Esophagus squamous epithelium (tissue), 5 donors: Measurements from ENCODE around the gene MEGF6. TPM values are rescaled to one million over a fixed set of nuclear protein-coding genes. Genes with fewer than 3 reads are reported as not detected.

Experiments used
- DNase-seq: peaks from one replicate; lab custom pipeline; 2025; lab: John Stamatoyannopoulos, UW
- H3K27ac ChIP-seq, 4 donors: fragments of 200-600 bp; sonication (generic); one replicate each; pipeline ENCODE4 v1.5.1; 2016 to 2019; ENCODE audit warnings: mild to moderate bottlenecking in 1 of 4
- H3K27me3 ChIP-seq, 4 donors: fragments of 200-600 bp; sonication (generic); 1 replicate in 3 of 4; 2 replicates in 1 of 4; pipeline versions ENCODE4 v1.5.1 to v1.6.0; 2017 to 2021; ENCODE audit warnings: antibody characterized with exemption in 1 of 4
- H3K36me3 ChIP-seq, 3 donors: fragments of 200-600 bp; sonication (generic); one replicate each; pipeline ENCODE4 v1.5.1; 2016 to 2019
- H3K4me1 ChIP-seq, 3 donors: fragments of 200-600 bp; sonication (generic); one replicate each; pipeline ENCODE4 v1.5.1; 2017 to 2019
- H3K4me3 ChIP-seq, 4 donors: fragments of 200-600 bp; sonication (generic); 1 replicate in 3 of 4; 2 replicates in 1 of 4; pipeline ENCODE4 v1.5.1; 2016 to 2019; ENCODE audit warnings: mild to moderate bottlenecking in 2 of 4, moderate library complexity in 1 of 4
- H3K9me3 ChIP-seq, 3 donors: fragments of 200-600 bp; sonication (generic); one replicate each; pipeline ENCODE4 v1.5.1; 2016 to 2019
- CTCF ChIP-seq, 6 experiments: fragments of 450-650 bp in 4 of 6; fragments of 200-600 bp in 2 of 6; sonication (generic) in 2 of 6; IDR thresholded peaks; one replicate each; pipeline ENCODE4 v1.5.1; 2016 to 2019; ENCODE audit warnings: antibody characterized with exemption in 6 of 6, mild to moderate bottlenecking in 4 of 6, moderate library complexity in 4 of 6
- POLR2A ChIP-seq, 4 donors: fragments of 450-650 bp; IDR thresholded peaks; one replicate each; pipeline ENCODE4 v1.6.1; 2017; ENCODE audit warnings: antibody characterized with exemption in 4 of 4, mild to moderate bottlenecking in 4 of 4, moderate library complexity in 3 of 4
- WGBS, 2 donors: methylation state at CpG; one replicate each; pipeline ENCODE4 v1.1.5; 2018; 5-methylcytosine and 5-hydroxymethylcytosine counted together
- intact Hi-C: fragments of 100-400 bp; cut with DNase I; formaldehyde crosslinking; loops from one replicate; pipeline ENCODE4 v1.15.0; 2022
- total RNA-seq, 4 donors: library from RNA; depleted of rRNA; stranded (reverse); fragments of >200 nt; gene quantifications; one replicate each; pipeline ENCODE4 v1.1.0, GENCODE V29; 2016
- donor health status: DM: yes; HTN: yes; CAD: no.

The MEGF6 gene
- total RNA-seq, 4 donors from 2014 or later, result 8.8 to 27.1 (median 16.8) TPM

GRCh38 chr1:3464649-3465025 lies 146.7 kb downstream of the MEGF6 start:
- no peaks in the 10 kb centered on the region for H3K9me3 ChIP-seq
- peak overlapping the region in 3 of 4 donors; percentile 31 to 68 (median 45) for H3K27ac ChIP-seq
- 81% methylated on average over 5 of the region's 11 CpGs; no CpG with 5 or more reads in 1 of the 2 donors for WGBS, 2 donors
- no peak overlapping the region for H3K4me3 ChIP-seq
- TF ChIP-seq POLR2A (IDR thresholded peaks at IDR 0.05) (no peak), CTCF (IDR thresholded peaks at IDR 0.05) (no peak)
- no peaks in the 10 kb centered on the region for H3K27me3 ChIP-seq
- peaks cover 0 to 6% (median 0%) of the 10 kb centered on the region in 3 donors for H3K36me3 ChIP-seq
- DNase-seq, result no peak
- intact Hi-C loops, result no loop called here
- H3K4me1 ChIP-seq, result peaks cover 51 to 97% (median 70%) of the 10 kb centered on the region in 3 donors

GRCh38 chr1:3463891-3464648 lies 147.2 kb downstream of the MEGF6 start:
- no peak for DNase-seq
- Histone ChIP-seq H3K27ac (peak overlapping the region in 2 of 4 donors; percentile 31 to 68), H3K4me3 (no peak overlapping the region), H3K9me3 (no peaks in the 10 kb centered on the region), H3K4me1 (peaks cover 51 to 99% (median 76%) of the 10 kb centered on the region in 3 donors), H3K27me3 (no peaks in the 10 kb centered on the region), H3K36me3 (peaks cover 0 to 6% (median 0%) of the 10 kb centered on the region in 3 donors)
- TF ChIP-seq POLR2A (IDR thresholded peaks at IDR 0.05) (no peak), CTCF (IDR thresholded peaks at IDR 0.05) (no peak)
- 50 to 65% methylated on average over 1 to 7 of the region's 21 CpGs for WGBS, 2 donors
- intact Hi-C loops, result no loop called here

GRCh38 chr1:3463408-3463863 lies 147.9 kb downstream of the MEGF6 start:
- intact Hi-C loops, result no loop called here
- Histone ChIP-seq H3K9me3 (no peaks in the 10 kb centered on the region), H3K36me3 (peaks cover 0 to 6% (median 0%) of the 10 kb centered on the region in 3 donors), H3K27ac (no peak overlapping the region), H3K27me3 (no peaks in the 10 kb centered on the region), H3K4me3 (no peak overlapping the region), H3K4me1 (peaks cover 53 to 99% (median 81%) of the 10 kb centered on the region in 3 donors)
- 56 to 72% methylated on average over 8 to 11 of the region's 20 CpGs for WGBS, 2 donors
- TF ChIP-seq POLR2A (IDR thresholded peaks at IDR 0.05) (no peak), CTCF (IDR thresholded peaks at IDR 0.05) (no peak)
- no peak for DNase-seq

GRCh38 chr1:3463013-3463385 lies 148.3 kb downstream of the MEGF6 start:
- no peak for DNase-seq
- Histone ChIP-seq H3K36me3 (peaks cover 0 to 6% (median 0%) of the 10 kb centered on the region in 3 donors), H3K4me1 (peaks cover 53 to 99% (median 80%) of the 10 kb centered on the region in 3 donors), H3K27ac (no peak overlapping the region), H3K27me3 (no peaks in the 10 kb centered on the region), H3K4me3 (no peak overlapping the region), H3K9me3 (no peaks in the 10 kb centered on the region)
- TF ChIP-seq POLR2A (IDR thresholded peaks at IDR 0.05), result no peak
- no peak for TF ChIP-seq CTCF (IDR thresholded peaks at IDR 0.05)
- 90% methylated on average over 4 of the region's 22 CpGs; no CpG with 5 or more reads in 1 of the 2 donors for WGBS, 2 donors
- intact Hi-C loops, result no loop called here

- Histone ChIP-seq H3K9me3 (no peaks in the 10 kb centered on the region), H3K27me3 (no peaks in the 10 kb centered on the region), H3K4me3 (no peak overlapping the region), H3K36me3 (peaks cover 0 to 6% (median 0%) of the 10 kb centered on the region in 3 donors), H3K4me1 (peaks cover 53 to 99% (median 80%) of the 10 kb centered on the region in 3 donors), H3K27ac (no peak overlapping the region)
- 70 to 91% methylated on average over 2 to 6 of the region's 16 CpGs for WGBS, 2 donors
- no peak for TF ChIP-seq POLR2A (IDR thresholded peaks at IDR 0.05)
- TF ChIP-seq CTCF (IDR thresholded peaks at IDR 0.05), result no peak
- intact Hi-C loops, result no loop called here
- no peak for DNase-seq
Observed at GRCh38 chr1:3462356-3463012, 148.8 kb downstream of the MEGF6 start.
